HEK293T (cell line): Measurements from ENCODE around the gene CSGALNACT2.

Experiments
- BHLHE40 ChIP-seq: fragments of 450-650 bp; IDR thresholded peaks from 2 replicates; pipeline ENCODE4 v1.6.1; 2016; ENCODE audit warnings: mild to moderate bottlenecking, moderate library complexity, borderline replicate concordance
- FOXK2 ChIP-seq: fragments of 450-650 bp; IDR thresholded peaks from 2 replicates; pipeline ENCODE4 v1.6.1; 2016; ENCODE audit warnings: mild to moderate bottlenecking
- FOXM1 ChIP-seq: fragments of 450-650 bp; IDR thresholded peaks from 2 replicates; pipeline ENCODE4 v1.6.1; 2017; ENCODE audit warnings: mild to moderate bottlenecking, borderline replicate concordance
- HDGF ChIP-seq: fragments of 450-650 bp; IDR thresholded peaks from 2 replicates; pipeline ENCODE4 v1.6.1; 2017; ENCODE audit warnings: antibody characterized with exemption, borderline replicate concordance
- L3MBTL2 ChIP-seq: fragments of 450-650 bp; conservative IDR thresholded peaks from 2 replicates; pipeline ENCODE4 v1.6.1; 2016; ENCODE audit warnings: mild to moderate bottlenecking
- NFRKB ChIP-seq: fragments of 450-650 bp; IDR thresholded peaks from 2 replicates; pipeline ENCODE4 v1.6.1; 2016; ENCODE audit warnings: mild to moderate bottlenecking, moderate library complexity
- SP1 ChIP-seq: fragments of 450-650 bp; IDR thresholded peaks from 2 replicates; pipeline ENCODE4 v1.6.1; 2017
- SUZ12 ChIP-seq: fragments of 450-650 bp; IDR thresholded peaks from 2 replicates; pipeline ENCODE4 v1.6.1; 2016; ENCODE audit warnings: mild to moderate bottlenecking
- ZNF384 ChIP-seq: fragments of 450-650 bp; IDR thresholded peaks from 2 replicates; pipeline ENCODE4 v1.6.1; 2016

GRCh38 chr10:43214071-43214955, 76.1 kb downstream of the CSGALNACT2 start:
- TF ChIP-seq ZNF384 (no peak), SP1 (no peak), BHLHE40 (no peak), HDGF (no peak), NFRKB (no peak), FOXM1 (no peak), FOXK2 (no peak), L3MBTL2 (no peak), SUZ12 (no peak)
